ENCODE results near the gene HMG20A. TPM values are rescaled to one million over a fixed set of nuclear protein-coding genes. Genes with fewer than 3 reads are reported as not detected.

HMG20A gene
- total RNA-seq, 4 donors from 2014 or later, result 26.2 to 30.5 (median 28.4) TPM

- TF ChIP-seq, protein P1, sequence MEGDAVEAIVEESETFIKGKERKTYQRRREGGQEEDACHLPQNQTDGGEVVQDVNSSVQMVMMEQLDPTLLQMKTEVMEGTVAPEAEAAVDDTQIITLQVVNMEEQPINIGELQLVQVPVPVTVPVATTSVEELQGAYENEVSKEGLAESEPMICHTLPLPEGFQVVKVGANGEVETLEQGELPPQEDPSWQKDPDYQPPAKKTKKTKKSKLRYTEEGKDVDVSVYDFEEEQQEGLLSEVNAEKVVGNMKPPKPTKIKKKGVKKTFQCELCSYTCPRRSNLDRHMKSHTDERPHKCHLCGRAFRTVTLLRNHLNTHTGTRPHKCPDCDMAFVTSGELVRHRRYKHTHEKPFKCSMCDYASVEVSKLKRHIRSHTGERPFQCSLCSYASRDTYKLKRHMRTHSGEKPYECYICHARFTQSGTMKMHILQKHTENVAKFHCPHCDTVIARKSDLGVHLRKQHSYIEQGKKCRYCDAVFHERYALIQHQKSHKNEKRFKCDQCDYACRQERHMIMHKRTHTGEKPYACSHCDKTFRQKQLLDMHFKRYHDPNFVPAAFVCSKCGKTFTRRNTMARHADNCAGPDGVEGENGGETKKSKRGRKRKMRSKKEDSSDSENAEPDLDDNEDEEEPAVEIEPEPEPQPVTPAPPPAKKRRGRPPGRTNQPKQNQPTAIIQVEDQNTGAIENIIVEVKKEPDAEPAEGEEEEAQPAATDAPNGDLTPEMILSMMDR (IDR thresholded peaks at IDR 0.05; ENCODE audit: low read depth), result no peak
Observed at GRCh38 chr15:77496715-77497109, 76.0 kb downstream of the HMG20A start.

DNA sequence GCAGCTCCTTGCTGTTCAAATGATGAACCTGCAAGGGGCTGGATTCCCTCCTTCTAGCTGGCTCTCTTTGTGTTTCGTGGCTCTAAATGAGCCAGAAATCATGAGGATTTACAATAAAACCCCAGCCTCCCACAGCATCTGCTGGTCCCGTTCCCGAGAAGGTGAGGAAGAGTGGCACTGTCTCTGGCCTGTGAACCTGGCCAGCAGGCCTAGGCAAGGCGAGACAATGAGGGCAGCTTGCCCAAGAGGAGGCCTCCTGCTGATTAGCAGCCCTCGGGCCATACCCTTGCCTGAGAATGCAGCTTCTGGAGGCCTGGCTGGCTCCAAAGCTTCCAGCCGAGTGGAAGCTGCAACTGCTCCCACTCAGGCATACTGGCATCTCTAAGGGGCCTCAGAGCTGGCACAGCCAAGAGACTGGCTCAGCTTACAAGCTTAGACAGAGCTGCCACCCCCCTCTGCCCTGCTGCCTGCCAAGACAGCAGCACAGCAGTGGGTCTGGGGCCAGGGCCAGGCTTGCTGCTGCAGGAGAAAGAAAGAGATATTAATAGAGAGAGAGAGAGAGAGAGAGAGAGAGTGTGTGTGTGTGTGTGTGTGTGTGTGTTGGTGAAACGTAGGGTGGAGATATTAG, 76.5 kb downstream of the HMG20A start:
- TF ChIP-seq, protein P1 (IDR thresholded peaks at IDR 0.05; ENCODE audit: low read depth), result no peak

DNA sequence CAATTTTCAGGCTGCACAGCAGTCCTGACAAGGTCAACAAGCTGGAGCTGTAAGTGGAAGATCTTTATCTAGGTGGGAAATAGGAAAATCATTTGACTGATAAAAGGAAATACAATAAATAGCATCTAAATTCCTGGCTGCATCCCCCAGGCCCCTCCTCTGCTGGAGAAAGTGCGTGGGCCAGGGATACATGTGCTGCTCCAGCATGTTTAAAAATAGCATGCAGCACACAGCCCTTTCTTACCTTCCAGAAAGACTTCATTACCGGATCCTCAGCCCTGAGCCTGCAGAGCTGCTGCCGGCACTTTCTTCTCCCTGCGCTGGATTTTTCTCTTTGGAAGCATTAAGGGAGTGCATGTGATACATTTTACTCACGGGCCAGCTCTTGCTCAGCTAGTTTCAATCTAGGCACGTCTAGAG, 77.3 kb downstream of the HMG20A start:
- TF ChIP-seq, protein P1 (IDR thresholded peaks at IDR 0.05; ENCODE audit: low read depth), result no peak

- TF ChIP-seq, protein P1 (IDR thresholded peaks at IDR 0.05; ENCODE audit: low read depth), result no peak
Observed at GRCh38 chr15:77499087-77499760, 78.5 kb downstream of the HMG20A start.

- TF ChIP-seq, protein P1 (IDR thresholded peaks at IDR 0.05; ENCODE audit: low read depth), result no peak
Observed at GRCh38 chr15:77500989-77501388, 80.3 kb downstream of the HMG20A start.

DNA sequence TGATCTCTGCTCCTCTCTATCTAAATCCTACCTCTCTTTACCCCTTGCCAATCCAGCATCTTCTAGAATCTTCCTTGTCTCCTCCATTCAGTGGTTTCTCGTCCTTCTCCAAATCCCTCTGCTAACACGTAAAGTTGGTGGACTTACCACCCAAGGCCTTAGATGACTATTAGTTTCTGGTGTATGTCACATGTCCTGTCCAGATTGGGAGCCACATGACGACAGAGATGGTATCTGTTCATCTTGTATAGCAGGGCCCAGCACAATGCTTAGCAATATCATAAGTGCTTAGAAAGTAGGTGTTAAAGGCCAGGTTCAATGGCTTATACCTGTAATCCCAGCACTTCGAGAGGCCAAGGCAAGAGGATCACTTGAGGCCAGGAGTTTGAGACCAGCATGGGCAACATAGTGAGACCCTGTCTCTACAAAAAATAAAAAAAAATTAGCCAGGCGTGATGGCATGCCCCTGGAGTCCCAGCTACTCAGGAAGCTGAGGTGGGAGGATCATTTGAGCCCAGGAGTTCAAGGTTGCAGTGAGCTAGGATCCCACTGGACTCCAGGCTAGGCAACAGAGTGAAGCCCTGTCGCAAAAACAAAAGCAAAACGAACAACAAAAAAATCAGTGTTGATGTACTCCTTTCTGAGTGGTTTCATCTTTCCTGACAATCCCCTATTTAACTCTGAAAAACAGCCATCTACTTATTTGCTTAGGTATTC, 81.8 kb downstream of the HMG20A start:
- TF ChIP-seq, protein P1 (IDR thresholded peaks at IDR 0.05; ENCODE audit: low read depth), result no peak

- TF ChIP-seq, protein P1 (IDR thresholded peaks at IDR 0.05; ENCODE audit: low read depth), result no peak
Observed at GRCh38 chr15:77503240-77503639, 82.6 kb downstream of the HMG20A start.

All from subcutaneous adipose tissue (tissue), 4 donors.